ENCODE measurements around the gene BNC1.

Gene BNC1

DNA sequence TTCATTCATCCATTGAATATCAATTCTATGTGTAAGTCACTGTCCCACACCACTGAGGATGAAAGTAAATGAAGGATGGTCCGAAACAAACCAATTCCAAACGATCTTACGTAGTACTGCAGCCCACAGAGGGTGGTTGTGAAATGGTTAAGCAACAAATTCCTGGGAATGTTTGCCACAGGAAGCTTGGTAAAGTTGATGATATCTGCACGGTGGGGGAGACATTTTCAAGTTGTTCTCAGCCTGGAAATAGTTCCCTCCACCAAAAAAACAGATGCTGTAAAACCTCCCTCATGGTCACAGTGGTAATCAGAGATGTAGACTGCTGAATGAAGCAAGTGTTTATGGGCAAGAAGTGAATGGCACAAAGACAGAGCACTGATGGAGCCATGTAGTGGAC is 35.9 kb upstream of the BNC1 start:
- TF ChIP-seq, protein P1, sequence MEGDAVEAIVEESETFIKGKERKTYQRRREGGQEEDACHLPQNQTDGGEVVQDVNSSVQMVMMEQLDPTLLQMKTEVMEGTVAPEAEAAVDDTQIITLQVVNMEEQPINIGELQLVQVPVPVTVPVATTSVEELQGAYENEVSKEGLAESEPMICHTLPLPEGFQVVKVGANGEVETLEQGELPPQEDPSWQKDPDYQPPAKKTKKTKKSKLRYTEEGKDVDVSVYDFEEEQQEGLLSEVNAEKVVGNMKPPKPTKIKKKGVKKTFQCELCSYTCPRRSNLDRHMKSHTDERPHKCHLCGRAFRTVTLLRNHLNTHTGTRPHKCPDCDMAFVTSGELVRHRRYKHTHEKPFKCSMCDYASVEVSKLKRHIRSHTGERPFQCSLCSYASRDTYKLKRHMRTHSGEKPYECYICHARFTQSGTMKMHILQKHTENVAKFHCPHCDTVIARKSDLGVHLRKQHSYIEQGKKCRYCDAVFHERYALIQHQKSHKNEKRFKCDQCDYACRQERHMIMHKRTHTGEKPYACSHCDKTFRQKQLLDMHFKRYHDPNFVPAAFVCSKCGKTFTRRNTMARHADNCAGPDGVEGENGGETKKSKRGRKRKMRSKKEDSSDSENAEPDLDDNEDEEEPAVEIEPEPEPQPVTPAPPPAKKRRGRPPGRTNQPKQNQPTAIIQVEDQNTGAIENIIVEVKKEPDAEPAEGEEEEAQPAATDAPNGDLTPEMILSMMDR (IDR thresholded peaks at IDR 0.05; ENCODE audit: borderline replicate concordance, insufficient read depth, low read depth, low read length), result no peak
- H3K4me3 ChIP-seq (ENCODE audit: low read depth, low read length), result no peak overlapping the region

DNA sequence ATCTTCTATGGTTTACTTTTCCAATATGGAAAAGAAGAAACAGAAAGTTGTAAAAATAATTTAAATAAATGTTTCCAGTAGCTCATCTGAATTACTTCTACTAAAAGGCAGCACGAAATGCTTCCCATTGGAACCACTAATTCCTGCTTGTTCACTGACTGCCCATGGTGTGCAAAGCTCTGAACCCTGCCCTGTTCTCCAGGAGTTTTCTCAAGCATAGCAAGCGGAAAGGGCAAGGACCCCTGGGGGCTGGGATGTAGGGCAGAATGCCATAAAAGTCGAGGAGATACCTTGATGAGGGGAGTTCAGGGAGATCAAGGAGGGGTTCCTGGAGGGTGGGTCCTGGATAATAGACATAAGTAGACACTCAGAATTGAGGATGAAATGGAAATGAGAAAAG is 35.3 kb upstream of the BNC1 start:
- TF ChIP-seq, protein P1 (IDR thresholded peaks at IDR 0.05; ENCODE audit: borderline replicate concordance, insufficient read depth, low read depth, low read length), result no peak
- no peak overlapping the region for H3K4me3 ChIP-seq (ENCODE audit: low read depth, low read length)

DNA sequence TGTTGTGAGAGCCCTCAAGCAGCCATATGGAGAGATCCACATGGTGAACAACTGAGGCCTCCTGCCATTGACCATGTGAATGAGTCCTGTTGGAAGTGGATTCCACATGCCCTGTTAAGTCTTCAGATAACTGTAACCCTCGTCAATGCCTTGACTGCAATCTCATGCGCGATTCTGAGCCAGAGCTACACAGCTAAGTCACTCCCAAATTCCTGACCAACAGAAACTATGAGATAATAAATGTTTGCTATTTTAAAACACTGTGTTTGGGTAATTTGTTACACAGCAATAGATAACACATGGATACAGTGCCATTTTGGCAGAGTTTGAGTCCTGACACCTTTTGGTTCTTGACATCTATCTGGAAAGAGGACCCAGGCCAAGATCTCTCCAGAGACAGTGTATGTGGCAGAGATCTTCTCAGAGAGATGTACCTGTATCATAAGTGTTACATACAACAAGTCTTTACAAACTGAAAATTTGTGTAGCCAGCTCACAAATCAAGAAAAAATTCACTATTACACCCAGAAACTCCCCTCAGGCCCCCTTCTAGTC is 34.5 kb upstream of the BNC1 start:
- no peak overlapping the region for H3K4me3 ChIP-seq (ENCODE audit: low read depth, low read length)
- TF ChIP-seq, protein P1 (IDR thresholded peaks at IDR 0.05; ENCODE audit: borderline replicate concordance, insufficient read depth, low read depth, low read length), result no peak

DNA sequence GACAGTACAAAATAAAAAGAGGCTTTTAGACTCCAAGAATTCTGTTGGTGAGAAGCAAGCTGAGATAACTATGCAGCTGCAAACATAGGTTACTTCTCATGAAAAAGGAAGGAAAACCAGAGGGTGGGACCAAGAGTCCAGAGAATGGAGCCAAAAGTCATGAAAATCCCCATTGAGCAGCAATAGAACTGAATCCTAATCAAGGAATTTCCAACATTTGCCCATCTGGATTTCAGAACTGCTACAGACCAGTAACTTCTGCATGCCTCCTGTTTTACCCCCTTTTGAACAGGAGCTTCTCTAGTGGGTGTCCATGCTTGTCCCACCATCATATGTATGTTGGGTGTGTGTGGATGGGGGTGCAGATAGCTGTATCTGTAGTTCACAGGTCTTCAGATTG is 33.6 kb upstream of the BNC1 start:
- TF ChIP-seq, protein P1 (IDR thresholded peaks at IDR 0.05; ENCODE audit: borderline replicate concordance, insufficient read depth, low read depth, low read length), result no peak
- H3K4me3 ChIP-seq (ENCODE audit: low read depth, low read length), result no peak overlapping the region

DNA sequence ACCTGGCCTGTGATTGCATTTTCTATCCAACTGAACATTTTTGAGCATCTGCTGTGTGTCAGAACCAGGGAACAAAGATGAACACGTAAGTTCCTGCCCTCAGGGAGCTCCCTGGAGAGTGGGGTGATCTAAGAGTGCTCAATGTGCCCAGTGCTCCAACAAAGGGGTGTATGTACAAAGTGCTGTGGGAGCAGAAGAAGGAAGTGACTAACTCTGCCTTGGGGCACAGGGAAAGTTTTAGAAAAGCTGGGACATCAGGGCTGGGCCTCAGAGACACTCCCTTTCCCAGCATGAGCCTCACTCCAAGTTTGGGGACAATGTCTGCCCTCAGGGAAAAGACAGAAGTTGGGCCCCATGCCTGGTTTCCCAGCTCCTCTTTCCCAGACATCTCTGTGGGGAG is 27.6 kb upstream of the BNC1 start:
- TF ChIP-seq, protein P1 (IDR thresholded peaks at IDR 0.05; ENCODE audit: borderline replicate concordance, insufficient read depth, low read depth, low read length), result no peak
- H3K4me3 ChIP-seq (ENCODE audit: low read depth, low read length), result no peak overlapping the region

DNA sequence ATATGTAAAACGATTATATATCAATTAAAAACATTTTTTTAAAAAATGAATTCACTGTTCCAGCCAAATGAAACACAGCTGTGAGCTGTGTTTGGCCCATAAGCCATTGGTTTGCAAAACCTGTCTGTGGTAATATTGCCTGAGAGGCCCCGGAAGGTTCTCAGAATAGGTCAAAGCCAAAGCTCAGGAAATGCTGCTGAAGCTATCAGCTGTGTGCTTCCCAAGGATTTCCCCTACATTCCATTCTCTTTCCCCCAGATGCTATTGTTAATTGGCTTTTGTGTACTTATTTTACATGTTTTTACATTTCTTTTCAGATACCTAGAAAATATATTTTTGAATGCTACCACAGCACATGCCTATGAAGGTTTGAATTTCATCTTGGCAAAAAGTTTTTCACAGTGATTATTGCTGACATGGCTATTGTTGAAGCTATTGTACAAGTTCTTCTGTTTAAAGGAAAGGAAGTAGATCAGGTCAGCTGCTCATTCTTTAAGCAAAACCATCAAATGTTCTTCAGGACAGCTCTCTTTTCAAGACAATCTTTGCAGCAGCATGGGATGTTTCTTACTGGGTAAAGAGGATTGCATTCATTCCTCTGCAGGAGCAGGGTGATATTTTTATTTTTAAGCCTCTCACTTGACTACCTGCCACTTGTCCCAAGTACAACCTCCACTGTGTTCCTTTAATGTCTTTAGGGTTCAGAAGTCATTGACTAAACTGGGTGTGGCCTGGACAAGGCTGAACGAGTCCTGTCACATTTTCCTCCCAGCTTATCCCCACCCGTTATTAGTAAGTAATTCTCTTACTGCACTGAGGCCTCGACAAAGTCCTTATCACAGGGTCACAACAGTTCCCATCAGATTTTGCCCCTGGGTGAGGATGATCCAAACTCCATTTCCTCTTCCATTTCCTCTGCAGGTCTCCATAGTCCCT is 26.3 kb upstream of the BNC1 start:
- no peak overlapping the region for H3K4me3 ChIP-seq (ENCODE audit: low read depth, low read length)
- TF ChIP-seq, protein P1 (IDR thresholded peaks at IDR 0.05; ENCODE audit: borderline replicate concordance, insufficient read depth, low read depth, low read length), result no peak

DNA sequence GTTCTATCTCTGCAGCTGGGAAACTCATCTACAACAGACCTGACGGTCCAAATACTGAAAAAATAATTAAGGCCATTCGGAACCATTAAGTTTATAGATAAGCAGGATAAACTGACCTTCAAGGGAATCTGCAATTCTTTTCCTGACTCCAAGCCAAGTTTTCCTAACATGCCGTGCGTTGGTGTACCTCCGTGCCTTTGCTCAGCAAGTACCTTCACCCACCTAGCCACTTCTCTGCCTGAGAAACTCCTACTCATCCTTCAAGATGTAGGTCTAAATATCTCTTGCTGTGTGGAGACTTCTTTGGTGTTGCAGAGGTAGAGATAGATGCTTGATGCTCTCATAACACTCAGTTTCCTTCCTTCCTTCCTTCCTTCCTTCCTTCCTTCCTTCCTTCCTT is 24.2 kb upstream of the BNC1 start:
- TF ChIP-seq, protein P1 (IDR thresholded peaks at IDR 0.05; ENCODE audit: borderline replicate concordance, insufficient read depth, low read depth, low read length), result no peak
- H3K4me3 ChIP-seq (ENCODE audit: low read depth, low read length), result no peak overlapping the region
